ENCODE measurements around the gene CLSTN2.

CLSTN2 gene

GRCh38 chr3:140349938-140350337 is 415.0 kb downstream of the CLSTN2 start:
- CTCF ChIA-PET, result no interaction called here
- TF ChIP-seq CTBP1 (IDR thresholded peaks at IDR 0.05; ENCODE audit: borderline replicate concordance), result no peak
- TF ChIP-seq TARDBP (IDR thresholded peaks at IDR 0.05), result no peak
- TF ChIP-seq FOXA1 (IDR thresholded peaks at IDR 0.05), result no peak
- no peak for TF ChIP-seq BHLHE40 (IDR thresholded peaks at IDR 0.05; ENCODE audit: borderline replicate concordance)
- no peak for TF ChIP-seq PKNOX1 (IDR thresholded peaks at IDR 0.05)
- TF ChIP-seq ZNF384 (IDR thresholded peaks at IDR 0.05), result no peak
- no peak for TF ChIP-seq ELF4 (IDR thresholded peaks at IDR 0.05)
- TF ChIP-seq ARNT (IDR thresholded peaks at IDR 0.05), result no peak
- no peak for DNase-seq (ENCODE audit: extremely low spot score)
- POLR2A ChIA-PET, result no interaction called here

- POLR2A ChIA-PET, result no interaction called here
- TF ChIP-seq FOXA1 (IDR thresholded peaks at IDR 0.05) (no peak), BHLHE40 (IDR thresholded peaks at IDR 0.05; ENCODE audit: borderline replicate concordance) (no peak), TARDBP (IDR thresholded peaks at IDR 0.05) (no peak), NFRKB (IDR thresholded peaks at IDR 0.05) (no peak), HDGF (IDR thresholded peaks at IDR 0.05; ENCODE audit: borderline replicate concordance) (no peak), FOXM1 (IDR thresholded peaks at IDR 0.05; ENCODE audit: borderline replicate concordance) (no peak), L3MBTL2 (conservative IDR thresholded peaks at IDR 0.05) (no peak), CTBP1 (IDR thresholded peaks at IDR 0.05; ENCODE audit: borderline replicate concordance) (no peak), ELF4 (IDR thresholded peaks at IDR 0.05) (no peak), ZNF384 (IDR thresholded peaks at IDR 0.05) (no peak), SUZ12 (IDR thresholded peaks at IDR 0.05) (no peak), FOXK2 (IDR thresholded peaks at IDR 0.05) (no peak), ARNT (IDR thresholded peaks at IDR 0.05) (no peak), LEF1 (IDR thresholded peaks at IDR 0.05; ENCODE audit: borderline replicate concordance) (no peak)
- DNase-seq (ENCODE audit: extremely low spot score), result no peak
- CTCF ChIA-PET, result no interaction called here
Measured at GRCh38 chr3:140351466-140351865, 416.5 kb downstream of the CLSTN2 start.

GRCh38 chr3:140355481-140355880 is 420.5 kb downstream of the CLSTN2 start:
- DNase-seq (ENCODE audit: extremely low spot score), result no peak
- TF ChIP-seq LEF1 (IDR thresholded peaks at IDR 0.05; ENCODE audit: borderline replicate concordance), result no peak
- TF ChIP-seq FOXK2 (IDR thresholded peaks at IDR 0.05), result no peak
- no peak for TF ChIP-seq SUZ12 (IDR thresholded peaks at IDR 0.05)
- no peak for TF ChIP-seq BHLHE40 (IDR thresholded peaks at IDR 0.05; ENCODE audit: borderline replicate concordance)
- no peak for TF ChIP-seq ELF4 (IDR thresholded peaks at IDR 0.05)
- no peak for TF ChIP-seq HDGF (IDR thresholded peaks at IDR 0.05; ENCODE audit: borderline replicate concordance)
- no peak for TF ChIP-seq CTBP1 (IDR thresholded peaks at IDR 0.05; ENCODE audit: borderline replicate concordance)
- TF ChIP-seq TARDBP (IDR thresholded peaks at IDR 0.05), result no peak
- no peak for TF ChIP-seq L3MBTL2 (conservative IDR thresholded peaks at IDR 0.05)
- no peak for TF ChIP-seq FOXM1 (IDR thresholded peaks at IDR 0.05; ENCODE audit: borderline replicate concordance)
- TF ChIP-seq PKNOX1 (IDR thresholded peaks at IDR 0.05), result no peak
- TF ChIP-seq ARNT (IDR thresholded peaks at IDR 0.05), result no peak
- ChIA-PET CTCF (no interaction called here), POLR2A (no interaction called here)

- CTCF ChIA-PET, result no interaction called here
- POLR2A ChIA-PET, result no interaction called here
- no peak for DNase-seq (ENCODE audit: extremely low spot score)
- TF ChIP-seq TARDBP (IDR thresholded peaks at IDR 0.05) (no peak), FOXA1 (IDR thresholded peaks at IDR 0.05) (no peak), SUZ12 (IDR thresholded peaks at IDR 0.05) (no peak), FOXK2 (IDR thresholded peaks at IDR 0.05) (no peak), CTBP1 (IDR thresholded peaks at IDR 0.05; ENCODE audit: borderline replicate concordance) (no peak), BHLHE40 (IDR thresholded peaks at IDR 0.05; ENCODE audit: borderline replicate concordance) (no peak)
Measured at GRCh38 chr3:140358686-140359085, 423.7 kb downstream of the CLSTN2 start.

GRCh38 chr3:140359233-140359995 is 424.4 kb downstream of the CLSTN2 start:
- CTCF ChIA-PET, result no interaction called here
- DNase-seq (ENCODE audit: extremely low spot score), result no peak
- POLR2A ChIA-PET, result no interaction called here
- TF ChIP-seq ZNF384 (IDR thresholded peaks at IDR 0.05) (no peak), SUZ12 (IDR thresholded peaks at IDR 0.05) (no peak), PKNOX1 (IDR thresholded peaks at IDR 0.05) (no peak), LEF1 (IDR thresholded peaks at IDR 0.05; ENCODE audit: borderline replicate concordance) (no peak), NFRKB (IDR thresholded peaks at IDR 0.05) (no peak), BHLHE40 (IDR thresholded peaks at IDR 0.05; ENCODE audit: borderline replicate concordance) (no peak), CTBP1 (IDR thresholded peaks at IDR 0.05; ENCODE audit: borderline replicate concordance) (no peak), FOXM1 (IDR thresholded peaks at IDR 0.05; ENCODE audit: borderline replicate concordance) (no peak), SP1 (IDR thresholded peaks at IDR 0.05) (no peak), ELF4 (IDR thresholded peaks at IDR 0.05) (no peak), L3MBTL2 (conservative IDR thresholded peaks at IDR 0.05) (no peak), TARDBP (IDR thresholded peaks at IDR 0.05) (no peak), HDGF (IDR thresholded peaks at IDR 0.05; ENCODE audit: borderline replicate concordance) (no peak), FOXK2 (IDR thresholded peaks at IDR 0.05) (no peak), FOXA1 (IDR thresholded peaks at IDR 0.05) (no peak), ARNT (IDR thresholded peaks at IDR 0.05) (no peak)

GRCh38 chr3:140360332-140360731 is 425.3 kb downstream of the CLSTN2 start:
- DNase-seq (ENCODE audit: extremely low spot score), result no peak
- TF ChIP-seq HDGF (IDR thresholded peaks at IDR 0.05; ENCODE audit: borderline replicate concordance) (no peak), FOXK2 (IDR thresholded peaks at IDR 0.05) (no peak), ELF4 (IDR thresholded peaks at IDR 0.05) (no peak), TARDBP (IDR thresholded peaks at IDR 0.05) (no peak), SP1 (IDR thresholded peaks at IDR 0.05) (no peak), SUZ12 (IDR thresholded peaks at IDR 0.05) (no peak), FOXM1 (IDR thresholded peaks at IDR 0.05; ENCODE audit: borderline replicate concordance) (no peak), FOXA1 (IDR thresholded peaks at IDR 0.05) (no peak), LEF1 (IDR thresholded peaks at IDR 0.05; ENCODE audit: borderline replicate concordance) (no peak)
- ChIA-PET POLR2A (no interaction called here), CTCF (no interaction called here)

Measured in HEK293T (cell line).